HG02678 (cell line): ENCODE results near the gene NOTO.
"Not testable (repeated sequence)": the region's sequence is repeated elsewhere in the genome, so short reads cannot be mapped to it uniquely, and the experiment has no call there.

ENCODE experiments used
- ATAC-seq: cut with Tn5 transposase; IDR thresholded peaks from one replicate; pipeline ENCODE4 v1.9.1; 2021; ENCODE audit warnings: mild to moderate bottlenecking, moderate library complexity; ENCODE audit not compliant: unreplicated experiment

NOTO gene

GRCh38 chr2:73202156-73203054, at the start of gene NOTO:
NOTO (plus strand) TSS chr2:73202574; CDS start chr2:73202667, 93 bp downstream.
- ATAC-seq, result no peak

GRCh38 chr2:73156539-73157124, 45.7 kb upstream of the NOTO start:
- no peak for ATAC-seq

- ATAC-seq, result no peak
Observed at GRCh38 chr2:73162856-73163391, 39.5 kb upstream of the NOTO start.

GRCh38 chr2:73163483-73164367, 38.6 kb upstream of the NOTO start:
- peak; percentile 75 for ATAC-seq

GRCh38 chr2:73165978-73166377, 36.4 kb upstream of the NOTO start:
- ATAC-seq, result not testable (repeated sequence)

GRCh38 chr2:73166813-73167212, 35.6 kb upstream of the NOTO start:
- not testable (repeated sequence) for ATAC-seq

- ATAC-seq, result not testable (repeated sequence)
Observed at GRCh38 chr2:73168348-73168747, 34.0 kb upstream of the NOTO start.

GRCh38 chr2:73170341-73170740, 32.0 kb upstream of the NOTO start:
- not testable (repeated sequence) for ATAC-seq

- no peak for ATAC-seq
Observed at GRCh38 chr2:73172963-73173362, 29.4 kb upstream of the NOTO start.

GRCh38 chr2:73173781-73174180, 28.6 kb upstream of the NOTO start:
- no peak for ATAC-seq

GRCh38 chr2:73174244-73174643, 28.1 kb upstream of the NOTO start:
- ATAC-seq, result no peak

GRCh38 chr2:73174941-73175662, 27.3 kb upstream of the NOTO start:
- no peak for ATAC-seq

GRCh38 chr2:73175663-73176204, 26.6 kb upstream of the NOTO start:
- ATAC-seq, result peak; percentile 48

GRCh38 chr2:73176205-73176880, 26.0 kb upstream of the NOTO start:
- ATAC-seq, result peak; percentile 4

- ATAC-seq, result peak; percentile 85
Observed at GRCh38 chr2:73176881-73177644, 25.3 kb upstream of the NOTO start.

GRCh38 chr2:73177645-73178255, 24.6 kb upstream of the NOTO start:
- no peak for ATAC-seq

- no peak for ATAC-seq
Observed at GRCh38 chr2:73185965-73186364, 16.4 kb upstream of the NOTO start.

GRCh38 chr2:73187549-73187948, 14.8 kb upstream of the NOTO start:
- no peak for ATAC-seq
